Keratinocyte (primary cell): ENCODE data around the gene PLEKHH1.

Source experiments
- CTCF ChIP-seq, 3 experiments: IDR thresholded peaks in 1 of 3; conservative IDR thresholded peaks in 1 of 3; optimal IDR thresholded peaks in 1 of 3; 2 replicates in 2 of 3; 3 replicates in 1 of 3; pipeline versions ENCODE3 to v1.5.1; 2011; ENCODE audit warnings: low read length in 3 of 3, mild to moderate bottlenecking in 3 of 3, moderate library complexity in 2 of 3, control low read depth in 1 of 3, inconsistent platforms in 1 of 3; ENCODE audit not compliant: insufficient read depth in 2 of 3; ENCODE audit errors: extremely low read depth in 1 of 3
- EZH2 ChIP-seq: IDR thresholded peaks from one replicate; pipeline ENCODE4 v1.6.1; 2012; ENCODE audit warnings: inconsistent platforms, mild to moderate bottlenecking, low read length, moderate library complexity

GRCh38 chr14:67551123-67551522 is 18.0 kb downstream of the PLEKHH1 start:
- no peak for TF ChIP-seq CTCF (optimal IDR thresholded peaks at IDR 0.05 in 1 of 3, IDR thresholded peaks at IDR 0.05 in 1 of 3, conservative IDR thresholded peaks at IDR 0.05 in 1 of 3; ENCODE audit: extremely low read depth in 1 of 3, insufficient read depth in 2 of 3, low read length in 3 of 3)
- TF ChIP-seq EZH2, result no peak
